Lower lobe of right lung (tissue), 2 donors: ENCODE measurements around the gene ERCC1. TPM values are rescaled to one million over a fixed set of nuclear protein-coding genes. Genes with fewer than 3 reads are reported as not detected.

Experiments
- ATAC-seq, 2 donors: fragments of 200-7000 bp; cut with Tn5 transposase; one replicate each; pipeline ENCODE4 v1.9.1; 2020 to 2022; ENCODE audit warnings: mild to moderate bottlenecking in 2 of 2, moderate library complexity in 2 of 2
- DNase-seq: peaks from one replicate; pipeline ENCODE4 v3.0.0-alpha.2; 2020
- H3K27ac ChIP-seq: fragments of 200-600 bp; one replicate; pipeline ENCODE4 v1.8.0; 2022
- H3K27me3 ChIP-seq: fragments of 200-600 bp; one replicate; pipeline ENCODE4 v1.8.0; 2022; ENCODE audit warnings: low read depth
- H3K36me3 ChIP-seq: fragments of 200-600 bp; one replicate; pipeline ENCODE4 v1.8.0; 2022; ENCODE audit warnings: mild to moderate bottlenecking
- H3K4me1 ChIP-seq: fragments of 200-600 bp; one replicate; pipeline ENCODE4 v1.8.0; 2022
- H3K4me3 ChIP-seq: fragments of 200-600 bp; one replicate; pipeline ENCODE4 v1.8.0; 2022; ENCODE audit warnings: mild to moderate bottlenecking
- H3K9me3 ChIP-seq: fragments of 200-600 bp; one replicate; pipeline ENCODE4 v1.8.0; 2022
- CTCF ChIP-seq: fragments of 200-600 bp; IDR thresholded peaks from one replicate; pipeline ENCODE4 v1.8.0; 2022; ENCODE audit warnings: antibody characterized with exemption, mild to moderate bottlenecking
- intact Hi-C: fragments of 100-400 bp; cut with DNase I; formaldehyde crosslinking; loops from one replicate; pipeline ENCODE4 v1.11.0; 2022
- total RNA-seq: library from RNA; stranded (reverse); fragmentation: NEBNext Ultra II Directional; extraction: Animal tissue kit (Norgen Biotek cat#: 25700); gene quantifications from one replicate; pipeline ENCODE4 v1.2.1, GENCODE V29; 2021
- donor health status: DM: no; HTN: yes; CAD: no; lungs with severe emphysema.

ERCC1 gene
- total RNA-seq, 1 donor from 2014 or later = 41.6 TPM

DNA sequence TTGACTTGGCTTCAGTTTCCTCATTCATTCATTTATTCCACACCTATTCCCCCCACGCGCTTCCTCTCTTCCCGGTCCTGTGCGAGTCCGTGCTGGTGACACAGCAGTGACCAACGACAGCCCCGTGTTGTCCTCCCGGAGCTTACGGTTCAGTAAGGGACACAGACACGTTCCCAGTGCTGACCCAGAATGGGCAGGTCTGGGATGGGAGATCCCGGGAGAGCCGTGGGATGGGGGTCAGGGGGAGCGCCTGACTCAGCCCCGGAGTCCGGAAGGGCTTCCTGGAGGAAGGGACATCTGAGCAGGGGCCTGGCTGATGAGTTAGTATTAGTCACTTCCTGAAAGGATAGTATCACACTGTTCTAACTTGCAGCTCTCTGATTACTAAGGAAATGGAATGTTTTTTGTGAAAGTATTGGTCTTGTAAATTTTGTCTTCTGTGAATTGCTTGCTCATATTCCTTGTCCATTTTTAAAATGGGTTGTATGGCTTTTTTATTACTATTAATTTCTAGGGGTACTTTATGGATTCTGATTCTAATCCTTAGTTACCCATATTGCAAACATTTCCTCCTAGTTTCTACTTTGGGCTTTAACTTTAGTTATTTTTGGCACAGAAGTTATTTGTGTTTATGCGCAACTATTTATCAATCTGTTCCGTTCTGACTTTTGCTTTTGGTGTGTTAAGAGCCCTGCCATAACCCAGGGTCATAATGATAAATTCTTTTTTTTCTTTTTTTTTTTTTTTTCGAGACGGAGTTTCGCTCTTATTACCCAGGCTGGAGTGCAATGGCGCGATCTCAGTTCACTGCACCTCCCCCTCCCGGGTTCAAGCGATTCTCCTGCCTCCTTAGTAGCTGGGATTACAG is 708 bp upstream of the ERCC1 start:
- Histone ChIP-seq H3K4me3 (peak overlapping the region; percentile 65), H3K27me3 (no peaks in the 10 kb centered on the region), H3K36me3 (peaks cover 17% of the 10 kb centered on the region), H3K9me3 (no peaks in the 10 kb centered on the region), H3K27ac (peak overlapping the region; percentile 91), H3K4me1 (peaks cover 49% of the 10 kb centered on the region)
- intact Hi-C loops = no loop called here
- peak; percentile 61 to 70 for ATAC-seq
- peak; percentile 73 for DNase-seq
- no peak for TF ChIP-seq CTCF

DNA sequence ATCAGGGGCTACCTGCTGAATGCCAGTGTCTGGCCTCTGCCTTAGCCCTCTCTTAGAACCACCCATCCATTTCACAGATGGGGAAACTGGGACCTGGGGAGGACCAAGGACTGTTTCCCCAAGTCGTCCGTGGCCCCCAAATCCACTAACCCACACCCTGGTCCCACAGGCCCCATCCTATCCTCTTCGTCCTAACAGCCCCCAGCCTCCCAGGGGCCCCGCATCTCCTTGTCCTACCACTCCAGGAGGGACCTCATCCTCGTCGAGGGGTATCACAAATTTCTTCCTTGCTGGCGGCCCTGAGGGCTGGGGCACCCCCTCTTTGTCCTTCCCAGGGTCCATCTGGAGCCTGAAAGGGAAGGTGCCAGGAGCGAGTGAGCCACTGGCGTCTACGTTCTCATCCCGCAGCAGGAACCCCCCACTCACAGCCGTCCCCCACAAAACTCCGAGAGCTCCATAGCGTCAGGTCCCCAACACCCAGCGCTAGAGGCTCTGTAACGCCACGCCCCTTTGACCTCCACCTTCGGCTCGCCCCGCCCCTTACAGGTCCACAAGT is 606 bp downstream of the ERCC1 start:
- Histone ChIP-seq H3K27me3 (no peaks in the 10 kb centered on the region), H3K4me1 (peaks cover 53% of the 10 kb centered on the region), H3K9me3 (no peaks in the 10 kb centered on the region), H3K27ac (peak overlapping the region; percentile 91), H3K4me3 (peak overlapping the region; percentile 65), H3K36me3 (peaks cover 29% of the 10 kb centered on the region)
- no peak for ATAC-seq
- DNase-seq = no peak
- intact Hi-C loops = no loop called here
- TF ChIP-seq CTCF = no peak

DNA sequence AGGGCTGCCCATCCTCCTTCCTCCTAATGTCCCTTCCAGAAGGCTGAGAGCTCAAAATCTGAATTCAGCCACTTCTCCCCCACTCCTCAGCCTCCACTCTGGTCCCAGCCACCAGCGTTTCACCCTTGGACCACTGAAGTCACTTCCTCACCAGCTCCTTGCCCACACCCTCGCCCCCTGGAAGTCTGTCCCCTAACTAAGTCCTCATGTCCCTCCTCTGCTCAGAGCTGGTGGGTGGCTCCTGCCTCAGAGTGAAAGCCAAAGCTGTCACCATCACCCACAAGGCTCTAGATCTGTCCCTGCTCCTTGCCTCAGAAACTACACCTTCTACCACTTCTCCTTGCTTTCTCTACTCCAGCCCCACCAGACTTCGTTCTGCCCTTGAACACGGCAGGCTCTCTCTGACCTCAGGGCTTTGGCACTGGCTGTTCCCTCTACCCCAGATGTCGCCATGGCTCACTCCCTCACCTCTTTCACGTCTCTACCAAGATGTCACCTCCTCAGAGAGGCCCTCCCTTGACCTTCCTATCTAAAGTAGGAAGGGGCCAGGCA is 1.7 kb downstream of the ERCC1 start:
- no peak for DNase-seq
- TF ChIP-seq CTCF = no peak
- intact Hi-C loops = no loop called here
- Histone ChIP-seq H3K4me1 (peaks cover 43% of the 10 kb centered on the region), H3K27ac (no peak overlapping the region), H3K4me3 (no peak overlapping the region), H3K36me3 (peaks cover 40% of the 10 kb centered on the region), H3K9me3 (no peaks in the 10 kb centered on the region), H3K27me3 (no peaks in the 10 kb centered on the region)
- ATAC-seq = no peak

DNA sequence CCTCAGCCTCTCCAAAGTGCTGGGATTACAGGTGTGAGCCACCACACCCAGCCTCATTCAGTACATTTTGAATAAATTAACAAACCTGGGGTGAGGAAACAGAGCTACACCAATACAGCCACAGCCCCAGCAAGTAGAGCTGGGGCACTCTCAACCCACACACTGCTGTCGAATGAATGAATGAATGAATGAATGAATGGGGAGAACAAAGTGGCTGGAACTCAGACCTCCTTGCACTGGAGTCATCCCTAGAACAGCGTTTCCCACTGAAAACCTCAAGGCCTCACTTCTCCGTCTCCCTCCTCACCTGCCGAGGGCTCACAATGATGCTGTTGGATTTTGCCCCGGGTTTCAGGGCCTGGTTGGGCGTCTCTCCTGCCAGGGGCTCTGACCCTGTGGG is 2.8 kb downstream of the ERCC1 start:
- H3K27me3 ChIP-seq = no peaks in the 10 kb centered on the region
- H3K4me3 ChIP-seq = no peak overlapping the region
- peaks cover 51% of the 10 kb centered on the region for H3K36me3 ChIP-seq
- TF ChIP-seq CTCF = no peak
- peaks cover 43% of the 10 kb centered on the region for H3K4me1 ChIP-seq
- no peak overlapping the region for H3K27ac ChIP-seq
- ATAC-seq = no peak
- no peak for DNase-seq
- intact Hi-C loops = no loop called here
- H3K9me3 ChIP-seq = no peaks in the 10 kb centered on the region

DNA sequence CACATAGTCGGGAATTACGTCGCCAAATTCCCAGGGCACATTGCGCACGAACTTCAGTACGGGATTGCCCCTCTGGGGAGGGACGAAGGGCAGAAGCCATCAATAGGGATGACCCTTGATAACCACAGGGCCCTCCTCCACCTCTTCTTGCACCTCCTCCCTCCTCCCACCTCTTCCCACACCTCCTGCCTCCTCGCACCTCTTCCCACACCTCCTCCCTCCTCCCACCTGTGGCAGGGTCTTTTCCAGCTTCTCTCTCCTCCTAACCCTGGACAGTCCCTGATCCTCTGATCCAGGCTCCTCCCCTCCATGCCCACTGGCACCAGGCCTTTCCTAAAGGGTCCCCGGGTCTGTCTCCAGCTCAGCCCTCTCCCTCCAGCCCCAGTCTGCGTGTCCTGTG is 3.4 kb downstream of the ERCC1 start:
- ATAC-seq (no peak), DNase-seq (no peak)
- H3K36me3 ChIP-seq = peaks cover 57% of the 10 kb centered on the region
- no peak overlapping the region for H3K27ac ChIP-seq
- H3K9me3 ChIP-seq = no peaks in the 10 kb centered on the region
- H3K4me1 ChIP-seq = peaks cover 40% of the 10 kb centered on the region
- no peak for TF ChIP-seq CTCF
- no peaks in the 10 kb centered on the region for H3K27me3 ChIP-seq
- intact Hi-C loops = no loop called here
- no peak overlapping the region for H3K4me3 ChIP-seq
